GM19035 (cell line): Measurements from ENCODE around the gene NEK1.
"Not testable (repeated sequence)": the region's sequence is repeated elsewhere in the genome, so short reads cannot be mapped to it uniquely, and the experiment has no call there.

Experiments
- ATAC-seq: cut with Tn5 transposase; IDR thresholded peaks from one replicate; pipeline ENCODE4 v1.9.1; 2021; ENCODE audit not compliant: unreplicated experiment

The NEK1 gene

DNA sequence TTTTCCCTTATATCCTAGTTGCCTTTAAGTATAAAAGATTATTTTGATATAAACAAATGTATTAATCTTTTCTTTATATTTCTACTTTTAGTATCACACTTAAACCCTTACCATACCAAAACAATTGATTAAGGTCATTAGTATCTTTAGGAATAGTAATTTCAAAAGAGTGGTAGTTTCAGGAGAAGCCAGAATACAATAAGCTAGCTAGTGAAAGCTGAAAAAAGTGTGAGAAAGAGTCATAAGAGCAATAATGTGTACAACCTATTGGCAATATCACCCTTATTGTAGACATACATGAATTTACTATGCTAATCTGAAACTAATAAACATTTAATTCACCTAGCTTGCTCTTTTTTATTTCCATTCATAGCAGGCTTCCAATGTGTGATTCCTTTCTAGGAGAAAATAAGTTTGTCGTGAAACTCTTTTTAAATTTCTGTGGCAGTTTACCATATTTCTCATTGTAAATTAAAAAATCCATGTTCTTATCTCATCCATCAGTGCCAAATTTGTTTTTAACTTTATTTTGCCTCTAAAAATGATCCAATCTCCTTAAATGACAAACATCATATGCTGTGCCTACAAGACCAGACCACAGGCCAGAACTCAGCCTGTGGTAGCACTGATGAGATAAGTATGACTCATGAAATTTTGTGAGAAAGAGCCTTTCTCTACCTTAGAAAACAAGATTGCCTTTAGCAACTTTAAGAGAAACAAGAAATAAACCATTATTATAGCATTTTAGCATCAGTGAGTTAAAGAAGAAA lies 8.1 kb downstream of the NEK1 start:
- ATAC-seq = peak; percentile 79

DNA sequence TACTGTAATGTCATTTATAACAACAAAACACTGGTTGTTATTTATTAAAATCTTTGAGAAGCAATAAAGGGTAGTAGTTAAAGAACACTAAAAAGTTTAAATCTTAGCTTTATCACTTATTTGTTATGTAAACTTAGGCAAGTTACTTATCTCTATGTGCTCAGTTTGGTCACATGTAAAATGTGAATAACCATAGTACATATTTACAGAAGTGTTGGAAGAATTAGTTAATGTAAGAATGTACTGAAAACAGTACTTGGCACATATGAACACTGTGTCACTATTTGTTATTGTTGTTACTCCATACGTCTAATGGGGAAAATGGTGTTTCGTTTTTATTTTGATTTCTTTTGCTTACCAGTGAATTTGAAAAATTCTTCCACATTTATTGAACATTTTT lies 9.1 kb downstream of the NEK1 start:
- ATAC-seq = no peak

DNA sequence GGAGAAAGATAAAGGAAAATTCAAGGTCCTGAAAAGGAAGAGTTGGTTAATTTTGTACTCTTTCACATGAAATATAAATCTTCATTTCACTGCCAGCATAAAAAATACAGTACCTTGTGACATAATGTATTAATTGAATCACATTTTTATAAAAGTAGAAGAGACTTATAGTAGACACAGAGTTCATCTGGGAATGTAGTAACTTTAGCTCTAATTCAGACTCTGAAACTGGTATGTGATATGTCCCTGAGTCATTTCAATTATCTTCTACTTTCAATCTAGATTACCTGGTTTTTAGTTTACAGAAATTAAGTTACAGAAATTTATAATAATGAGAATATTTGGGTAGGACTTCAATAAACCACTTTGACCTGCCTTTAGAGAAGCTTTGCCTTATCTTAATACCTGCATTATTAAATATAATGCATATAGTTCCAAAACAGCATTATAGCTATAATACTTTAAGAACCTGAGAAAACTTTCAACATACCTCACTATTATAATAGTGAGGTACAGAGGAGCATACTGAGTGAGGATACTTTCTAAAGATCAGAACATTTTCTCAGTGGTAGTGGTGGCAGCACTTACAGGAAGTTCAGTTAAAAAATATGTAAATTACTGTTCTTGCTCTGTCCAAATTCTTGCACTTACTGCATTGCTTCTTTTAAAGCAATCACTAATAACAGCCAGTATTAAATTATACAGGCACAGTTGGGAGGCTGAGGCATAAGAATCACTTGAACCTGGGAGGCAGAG lies 11.2 kb downstream of the NEK1 start:
- ATAC-seq = peak; percentile 63

DNA sequence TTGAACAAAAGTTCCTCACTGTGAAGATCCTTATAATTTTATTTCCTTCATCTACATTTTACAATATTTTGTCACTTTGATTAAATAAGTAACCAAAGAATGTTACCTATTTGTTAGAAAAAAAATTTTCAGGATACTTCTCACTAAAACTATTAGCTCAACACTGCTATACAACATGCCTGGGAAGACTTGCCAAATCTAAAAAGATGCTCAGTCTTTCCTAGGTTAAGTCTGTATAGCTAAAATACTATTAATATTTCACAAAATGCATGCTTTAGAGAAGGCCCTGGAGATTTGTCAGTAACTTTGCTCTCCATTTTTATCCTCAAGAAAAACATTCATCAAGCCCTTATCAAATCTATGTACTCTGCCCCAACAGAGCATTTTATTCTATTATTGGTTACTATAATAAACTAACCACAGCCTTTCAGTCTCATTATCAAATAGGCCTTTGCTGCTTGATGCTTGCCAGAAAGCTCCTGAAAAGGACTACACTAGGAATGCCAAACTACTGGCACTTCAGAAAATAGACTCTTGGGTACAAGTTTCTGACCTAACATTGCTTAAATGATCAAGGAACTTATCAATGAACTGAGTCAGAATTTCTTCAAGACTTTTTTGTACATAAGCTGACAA lies 17.7 kb downstream of the NEK1 start:
- no peak for ATAC-seq

DNA sequence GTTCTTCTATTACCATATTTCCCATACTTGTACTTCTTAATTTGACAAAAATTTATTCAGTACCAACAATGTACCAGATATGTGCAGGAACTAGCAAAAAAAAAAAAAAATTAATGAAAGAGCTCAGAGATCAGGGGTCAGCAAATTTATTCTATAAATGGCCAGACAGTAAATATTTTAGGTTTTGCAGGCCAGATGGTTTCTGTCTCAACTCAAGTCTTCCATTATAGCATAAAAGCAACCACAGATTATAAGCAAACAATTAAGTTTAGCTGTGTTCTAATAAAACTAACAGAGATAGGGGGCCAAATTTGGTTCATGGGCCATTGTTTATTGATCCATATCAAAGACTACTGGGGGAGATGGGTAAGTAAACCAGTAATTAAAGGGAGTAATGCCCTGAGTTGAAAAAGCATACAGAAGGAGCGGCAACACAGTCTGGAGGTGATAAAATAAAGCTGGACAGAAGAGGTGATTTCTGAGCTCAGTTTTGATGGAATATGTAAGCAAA lies 19.3 kb downstream of the NEK1 start:
- no peak for ATAC-seq

DNA sequence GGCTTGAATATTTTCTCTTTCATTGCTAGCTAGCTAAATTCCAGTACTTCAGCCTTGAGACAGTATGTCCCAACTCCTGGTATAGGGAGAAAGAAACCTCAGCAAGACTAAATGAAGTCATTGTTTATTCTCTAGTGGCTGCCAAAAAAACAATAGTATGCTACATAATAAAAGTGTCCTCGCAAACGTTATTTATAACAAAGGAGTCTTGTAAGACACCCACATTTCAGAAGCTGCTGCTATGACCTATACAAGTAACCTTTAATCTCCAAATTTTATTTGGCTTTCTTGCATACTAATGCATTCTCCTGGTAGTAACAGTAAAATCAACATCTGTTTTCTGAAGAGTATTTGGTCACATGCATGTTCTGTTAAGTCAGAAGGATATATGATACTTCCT lies 28.8 kb downstream of the NEK1 start:
- no peak for ATAC-seq

DNA sequence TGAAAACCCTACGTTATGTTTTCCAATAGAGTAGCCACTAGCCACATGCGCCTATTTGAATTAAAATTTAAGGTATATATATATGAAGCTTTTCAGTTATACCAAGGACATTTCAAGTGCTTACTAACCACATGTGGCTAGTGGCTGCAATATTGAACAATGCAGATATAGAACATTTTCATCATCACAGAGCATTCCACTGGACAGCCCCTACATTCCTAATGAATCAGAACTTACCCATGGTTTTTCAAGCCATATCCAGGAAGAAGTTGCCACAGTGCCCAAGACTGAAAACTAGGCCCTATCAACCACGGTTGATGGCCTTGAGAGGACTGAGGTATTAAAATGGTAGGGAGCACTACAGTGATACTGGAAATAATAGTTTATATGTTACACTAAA lies 29.7 kb downstream of the NEK1 start:
- ATAC-seq = no peak

DNA sequence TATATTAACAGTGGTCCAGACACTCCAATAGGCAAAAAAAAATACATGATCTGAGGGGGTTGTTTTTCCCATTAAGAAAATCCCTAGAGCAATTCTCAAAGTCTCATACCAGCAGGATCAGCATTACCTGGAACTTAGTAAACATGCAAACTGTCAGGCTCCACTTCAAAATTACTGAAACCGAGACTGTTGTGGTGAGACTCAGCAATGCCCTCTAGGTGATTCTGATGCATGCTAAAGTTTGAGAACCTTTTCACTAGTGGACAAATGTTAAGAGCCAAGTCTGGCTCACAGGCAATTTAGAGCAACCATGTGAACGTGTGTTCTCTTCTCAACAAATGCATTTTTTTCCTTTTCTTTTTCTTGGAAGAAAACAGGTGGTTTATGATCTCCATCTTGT lies 30.2 kb downstream of the NEK1 start:
- ATAC-seq = peak; percentile 74

DNA sequence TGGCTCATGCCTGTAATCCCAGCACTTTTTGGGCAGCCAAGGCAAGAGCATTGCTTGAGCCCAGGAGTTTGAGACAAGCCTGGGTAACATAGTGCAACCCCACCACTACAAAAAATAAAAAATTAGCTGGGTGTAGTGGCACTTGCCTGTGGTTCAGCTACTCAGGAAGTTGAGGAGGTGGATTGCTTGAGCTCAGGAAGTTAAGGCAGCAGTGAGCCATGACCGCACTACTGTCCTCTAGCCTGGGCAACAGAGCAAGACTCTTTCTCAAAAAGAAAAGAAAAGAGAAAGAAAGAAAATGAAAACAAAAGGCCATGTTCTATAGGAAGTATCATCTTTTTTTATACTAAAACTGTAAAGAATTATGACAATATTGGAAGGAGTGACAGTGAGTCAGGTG lies 38.5 kb downstream of the NEK1 start:
- no peak for ATAC-seq

DNA sequence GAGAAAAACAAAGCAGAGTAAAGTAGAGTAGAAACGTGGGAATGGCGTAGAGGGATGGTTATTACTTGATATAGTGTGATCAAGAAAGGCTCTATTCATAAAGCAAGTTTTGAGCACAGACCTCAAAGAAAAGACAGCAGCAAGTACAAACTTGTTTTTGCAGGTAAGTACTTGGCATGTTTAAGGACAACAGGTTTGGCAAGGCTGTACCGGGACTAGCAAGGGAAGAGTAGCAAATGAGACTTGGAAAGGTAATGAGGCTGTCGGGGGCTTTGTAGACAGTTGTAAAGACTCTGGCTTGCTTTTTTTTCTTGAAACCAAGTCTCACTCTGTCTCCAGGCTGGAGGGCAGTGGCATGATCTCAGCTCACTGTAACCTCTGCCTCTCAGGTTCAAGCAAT lies 40.9 kb downstream of the NEK1 start:
- no peak for ATAC-seq

DNA sequence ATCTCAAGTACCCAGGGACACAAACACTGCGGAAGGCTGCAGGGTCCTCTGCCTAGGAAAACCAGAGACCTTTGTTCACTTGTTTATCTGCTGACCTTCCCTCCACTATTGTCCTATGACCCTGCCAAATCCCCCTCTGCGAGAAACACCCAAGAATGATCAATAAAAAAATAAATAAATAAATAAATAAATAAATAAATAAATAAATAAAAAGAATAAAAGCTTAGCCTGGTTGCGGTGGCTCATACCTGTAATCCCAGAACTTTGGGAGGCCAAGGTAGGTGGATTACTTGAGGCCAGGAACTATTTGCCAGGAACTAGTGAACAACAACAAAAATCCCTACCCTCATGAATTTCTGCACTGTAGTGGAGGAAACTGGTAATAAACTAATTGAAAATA lies 41.4 kb downstream of the NEK1 start:
- ATAC-seq = not testable (repeated sequence)

DNA sequence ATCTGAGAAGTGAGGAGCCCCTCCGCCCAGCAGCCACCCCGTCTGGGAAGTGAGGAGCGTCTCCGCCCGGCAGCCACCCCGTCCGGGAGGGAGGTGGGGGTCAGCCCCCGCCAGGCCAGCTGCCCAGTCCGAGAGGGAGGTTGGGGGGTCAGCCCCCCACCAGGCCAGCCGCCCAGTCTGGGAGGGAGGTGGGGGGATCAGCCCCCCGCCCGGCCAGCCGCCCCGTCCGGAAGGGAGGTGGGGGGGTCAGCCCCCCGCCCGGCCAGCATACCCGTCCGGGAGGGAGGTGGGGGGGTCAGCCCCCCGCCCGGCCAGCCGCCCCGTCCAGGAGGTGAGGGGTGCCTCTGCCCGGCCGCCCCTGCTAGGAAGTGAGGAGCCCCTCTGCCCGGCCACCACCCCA lies 42.1 kb downstream of the NEK1 start:
- not testable (repeated sequence) for ATAC-seq

DNA sequence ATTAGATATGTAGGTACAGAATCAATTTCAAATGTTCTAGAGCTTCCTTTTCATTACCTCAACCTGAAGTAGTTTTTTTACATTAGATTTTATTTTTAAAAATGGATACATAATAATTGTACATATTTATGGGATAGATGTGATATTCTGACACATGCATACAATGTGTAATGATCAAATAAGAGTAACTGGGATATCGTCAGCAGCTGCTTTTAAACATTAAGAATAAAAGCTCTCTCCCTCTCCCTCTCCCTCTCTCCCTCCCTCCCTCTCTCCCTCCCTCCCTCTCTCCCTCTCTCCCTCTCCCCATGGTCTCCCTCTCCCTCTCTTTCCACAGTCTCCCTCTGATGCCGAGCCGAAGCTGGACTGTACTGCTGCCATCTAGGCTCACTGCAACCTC lies 43.2 kb downstream of the NEK1 start:
- ATAC-seq = not testable (repeated sequence)

DNA sequence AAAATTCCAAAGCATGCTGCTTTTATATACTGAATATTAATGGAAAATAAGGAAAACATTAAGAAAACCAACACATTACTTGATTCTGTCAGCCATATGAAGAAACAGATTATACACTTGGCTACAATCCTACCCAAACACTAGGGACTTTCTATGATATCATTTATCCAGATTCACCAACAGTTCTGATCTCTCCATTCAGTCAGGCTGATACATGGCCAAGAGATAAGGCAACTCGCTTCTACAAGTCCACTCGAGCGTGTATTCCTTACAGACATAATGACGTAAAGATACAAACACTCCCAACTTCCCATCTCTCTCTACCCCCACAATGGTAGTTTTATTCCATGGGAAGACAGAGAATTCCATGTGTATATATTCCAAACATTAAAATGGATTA lies 44.5 kb downstream of the NEK1 start:
- ATAC-seq = no peak

DNA sequence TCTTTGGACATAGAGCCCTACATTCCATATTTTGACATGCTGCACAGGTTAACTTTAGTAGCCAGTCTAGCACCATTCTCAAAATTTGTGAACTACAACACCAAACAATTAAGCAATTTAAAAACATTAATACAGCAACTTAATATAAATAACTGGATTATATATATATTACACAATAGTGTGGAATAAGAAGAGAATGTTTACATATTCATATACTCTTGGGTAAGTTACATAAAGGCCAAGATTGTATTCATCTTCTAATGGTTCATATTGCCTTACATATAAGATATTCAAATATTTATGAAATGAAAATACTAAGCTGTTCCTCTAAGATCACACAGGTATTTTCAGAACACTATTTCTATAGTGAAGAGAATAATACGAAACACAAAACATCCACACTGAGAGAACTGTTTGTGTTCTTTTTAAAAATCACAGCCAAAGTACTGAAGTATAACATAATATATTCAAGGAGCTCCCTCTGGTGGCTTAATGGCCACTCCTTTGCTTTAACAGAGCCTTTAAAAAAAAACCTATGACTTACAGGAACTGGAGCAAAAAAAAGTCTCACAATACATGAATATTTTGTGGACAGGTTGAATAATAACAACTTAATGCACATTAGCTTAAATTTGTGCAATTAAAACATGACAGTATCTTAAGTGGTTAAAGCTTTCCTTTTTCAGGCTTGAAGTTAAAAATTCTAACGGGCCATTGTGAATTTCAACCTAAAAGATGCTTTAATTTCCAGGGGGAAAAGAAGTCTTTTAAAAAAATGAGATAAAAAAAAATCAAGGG lies 46.2 kb downstream of the NEK1 start:
- ATAC-seq = no peak

DNA sequence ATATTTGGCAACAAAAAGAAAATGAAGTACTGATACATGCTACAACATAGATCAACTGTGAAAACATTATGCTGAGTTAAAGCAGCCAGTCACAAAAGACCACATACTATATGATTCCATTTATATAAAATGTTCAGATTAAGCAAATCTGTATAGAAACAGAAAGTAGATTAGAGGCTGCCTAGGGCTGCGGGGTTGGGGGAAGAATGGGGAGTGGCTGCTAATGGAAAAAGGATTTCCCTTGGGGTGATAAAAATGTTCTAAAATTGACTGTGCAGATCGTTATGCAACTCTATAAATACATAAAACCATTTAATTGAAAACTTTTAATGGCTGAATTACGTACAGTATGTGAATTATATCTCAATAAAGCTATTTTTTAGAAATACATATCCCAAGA lies 46.8 kb downstream of the NEK1 start:
- ATAC-seq = no peak

DNA sequence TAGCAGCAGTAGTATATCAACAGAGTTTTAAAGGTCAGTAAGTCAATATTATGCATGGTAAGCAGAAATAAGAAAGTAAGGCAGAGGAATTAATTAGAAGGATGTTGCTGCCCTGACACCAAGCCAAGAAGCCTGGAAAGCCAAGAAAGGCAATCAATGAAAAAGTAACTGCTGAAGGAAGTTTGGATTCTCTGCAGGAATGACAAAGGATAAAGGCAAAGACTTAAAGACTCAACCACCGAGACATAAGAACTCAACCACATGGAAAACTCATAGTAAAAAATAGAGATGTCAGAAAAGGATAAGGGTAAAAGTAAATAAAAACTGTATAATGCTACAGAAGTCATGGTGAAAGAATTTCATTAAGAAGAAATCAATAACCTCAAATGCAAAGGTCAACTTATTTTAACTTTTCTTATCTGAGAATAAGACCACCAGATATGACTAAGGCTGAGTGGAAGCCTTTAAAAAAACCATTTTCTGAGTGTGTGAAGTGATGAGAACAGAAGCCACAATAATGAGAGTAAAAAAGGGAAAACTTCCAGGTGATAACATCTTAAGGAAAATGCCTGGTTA lies 55.2 kb downstream of the NEK1 start:
- no peak for ATAC-seq

DNA sequence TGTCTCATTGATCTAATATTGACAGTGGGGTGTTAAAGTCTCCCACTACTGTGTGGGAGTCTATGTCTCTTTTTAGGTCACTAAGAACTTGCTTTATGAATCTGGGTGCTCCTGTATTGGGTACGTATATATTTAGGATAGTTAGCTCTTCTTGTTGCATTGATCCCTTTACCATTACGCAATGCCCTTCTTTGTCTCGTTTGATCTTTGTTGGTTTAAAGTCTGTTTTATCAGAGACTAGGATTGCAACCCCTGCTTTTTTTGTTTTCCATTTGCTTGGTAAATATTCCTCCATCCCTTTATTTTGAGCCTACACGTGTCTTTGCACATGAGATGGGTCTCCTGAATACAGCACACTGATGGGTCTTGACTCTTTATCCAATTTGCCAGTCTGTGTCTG lies 65.8 kb downstream of the NEK1 start:
- ATAC-seq = not testable (repeated sequence)

DNA sequence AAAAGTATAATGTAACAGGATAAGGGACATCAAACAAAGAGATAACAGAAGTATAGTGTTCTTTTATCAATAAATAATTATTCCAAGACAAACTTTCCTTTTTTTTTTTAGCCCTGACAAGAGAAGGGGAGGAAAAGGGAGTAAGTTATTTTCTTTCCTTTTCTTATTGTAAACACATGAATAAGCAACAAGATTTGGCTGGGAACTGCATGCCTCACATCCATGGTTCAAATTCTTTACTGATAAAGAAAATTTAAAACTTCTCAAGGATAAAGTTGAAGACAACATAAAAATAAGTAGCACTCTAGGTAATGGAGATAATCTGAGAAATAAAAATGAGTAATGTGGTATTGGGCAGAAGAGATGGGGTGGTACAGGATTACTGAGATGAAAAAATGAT lies 71.6 kb downstream of the NEK1 start:
- no peak for ATAC-seq

DNA sequence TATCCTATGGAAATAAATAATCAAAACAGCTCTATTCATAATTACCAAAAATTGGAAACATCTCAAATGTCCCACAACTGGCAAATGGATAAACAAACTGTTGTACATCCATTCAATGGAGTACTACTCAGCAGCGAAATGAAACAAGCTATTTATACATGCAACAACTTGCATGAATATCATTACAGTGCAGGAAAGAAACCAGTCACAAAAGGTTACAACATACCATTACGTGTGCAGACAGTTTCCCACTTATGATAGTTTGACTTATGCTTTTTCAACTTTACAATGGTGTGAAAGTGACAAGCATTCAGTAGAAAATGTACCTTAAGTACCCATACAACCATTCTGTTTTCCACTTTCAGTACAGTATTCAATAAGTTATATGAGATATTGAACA lies 82.3 kb downstream of the NEK1 start:
- no peak for ATAC-seq

DNA sequence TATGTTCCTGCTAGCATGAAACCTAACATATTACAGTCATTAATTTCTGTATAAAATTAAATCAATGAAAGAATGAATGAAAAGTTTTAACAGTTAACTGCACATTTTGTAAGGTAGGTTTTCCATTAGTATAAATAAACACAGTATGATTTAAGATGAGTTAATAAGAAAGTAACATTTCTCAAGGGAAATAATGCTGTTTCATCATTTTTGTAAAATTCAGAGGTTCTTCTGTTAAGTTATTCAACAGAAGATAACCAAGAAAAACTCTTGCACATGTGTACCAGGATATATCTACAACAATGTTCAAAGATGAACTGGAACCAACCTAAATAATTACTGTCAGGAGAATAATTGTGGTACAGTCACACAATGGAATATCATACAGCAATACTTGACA lies 88.6 kb downstream of the NEK1 start:
- no peak for ATAC-seq
